ENCODE measurements around the gene VPS13C.

DNA sequence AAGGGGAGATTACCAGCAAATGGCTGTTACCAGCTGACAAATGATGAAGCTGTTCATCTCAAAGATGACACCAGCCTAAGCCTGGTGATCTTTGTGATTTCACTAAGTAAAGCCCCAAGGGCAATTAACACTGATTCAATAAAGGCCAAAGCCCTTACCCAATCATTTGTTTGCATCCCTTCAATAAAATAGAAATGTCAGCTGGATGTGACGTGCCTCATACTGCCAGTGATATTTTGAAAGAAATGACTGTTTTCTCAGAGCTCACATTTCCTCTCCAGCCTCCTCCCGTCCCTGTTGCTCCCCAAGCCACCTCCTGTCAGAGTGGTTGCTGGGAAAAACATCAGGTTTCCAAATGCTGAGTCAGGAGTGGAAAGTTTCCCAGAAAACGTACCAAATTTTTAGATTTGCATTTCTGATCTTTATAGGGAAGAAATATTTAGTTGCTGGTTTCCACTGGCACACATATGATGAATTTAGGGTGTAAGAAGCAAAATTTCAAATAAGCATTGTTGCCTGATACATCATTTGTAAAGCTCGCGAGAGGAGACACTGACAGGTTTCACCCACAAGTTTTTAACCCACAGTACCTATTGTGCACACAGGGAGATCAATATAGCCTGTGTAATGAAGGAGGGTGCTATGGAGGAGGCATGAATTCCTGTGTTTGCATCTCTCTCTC, 27.6 kb upstream of the VPS13C start:
- TF ChIP-seq EZH2 (IDR thresholded peaks at IDR 0.05; ENCODE audit: borderline replicate concordance, low read length): no peak
- TF ChIP-seq, protein P1, sequence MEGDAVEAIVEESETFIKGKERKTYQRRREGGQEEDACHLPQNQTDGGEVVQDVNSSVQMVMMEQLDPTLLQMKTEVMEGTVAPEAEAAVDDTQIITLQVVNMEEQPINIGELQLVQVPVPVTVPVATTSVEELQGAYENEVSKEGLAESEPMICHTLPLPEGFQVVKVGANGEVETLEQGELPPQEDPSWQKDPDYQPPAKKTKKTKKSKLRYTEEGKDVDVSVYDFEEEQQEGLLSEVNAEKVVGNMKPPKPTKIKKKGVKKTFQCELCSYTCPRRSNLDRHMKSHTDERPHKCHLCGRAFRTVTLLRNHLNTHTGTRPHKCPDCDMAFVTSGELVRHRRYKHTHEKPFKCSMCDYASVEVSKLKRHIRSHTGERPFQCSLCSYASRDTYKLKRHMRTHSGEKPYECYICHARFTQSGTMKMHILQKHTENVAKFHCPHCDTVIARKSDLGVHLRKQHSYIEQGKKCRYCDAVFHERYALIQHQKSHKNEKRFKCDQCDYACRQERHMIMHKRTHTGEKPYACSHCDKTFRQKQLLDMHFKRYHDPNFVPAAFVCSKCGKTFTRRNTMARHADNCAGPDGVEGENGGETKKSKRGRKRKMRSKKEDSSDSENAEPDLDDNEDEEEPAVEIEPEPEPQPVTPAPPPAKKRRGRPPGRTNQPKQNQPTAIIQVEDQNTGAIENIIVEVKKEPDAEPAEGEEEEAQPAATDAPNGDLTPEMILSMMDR (IDR thresholded peaks at IDR 0.05; ENCODE audit: low read length): no peak

Data from OCI-LY1 (cell line).